A673 (cell line): ENCODE data around the gene EIF3K. TPM values are rescaled to one million over a fixed set of nuclear protein-coding genes. Genes with fewer than 3 reads are reported as not detected.

ENCODE experiments used
- BruUV-seq: library from RNA; stranded (reverse); fragments of 400-500 nt; replicated peaks from 2 replicates; lab custom pipeline; 2021; lab: Mats Ljungman, UMichigan
- CTCF ChIA-PET: fragments of 300-600 bp; sonication (Branson Sonifier 250); formaldehyde crosslinking; loops from one replicate; lab custom pipeline; 2022; ENCODE audit warnings: antibody characterized with exemption; lab: Charles Lee
- POLR2A ChIA-PET: fragments of 300-600 bp; sonication (Branson Sonifier 250); formaldehyde crosslinking; loops from one replicate; lab custom pipeline; 2022; ENCODE audit warnings: antibody characterized with exemption; ENCODE audit not compliant: low non-redundant PET; lab: Charles Lee
- DNase-seq: peaks from one replicate; pipeline ENCODE4 v3.0.0-alpha.2; 2015; ENCODE audit warnings: low spot score
- H3K27ac ChIP-seq: fragments of 200-600 bp; sonication (generic); 2 replicates; pipeline ENCODE4 v1.5.1; 2016; ENCODE audit warnings: mixed run types, low read depth, mild to moderate bottlenecking, mixed read lengths, antibody characterized with exemption, low read length; ENCODE audit not compliant: poor library complexity, severe bottlenecking
- H3K27me3 ChIP-seq: fragments of 200-600 bp; sonication (generic); replicated peaks from 2 replicates; pipeline ENCODE4 v1.6.1; 2017; ENCODE audit warnings: mixed run types, low read depth, mild to moderate bottlenecking, mixed read lengths, antibody characterized with exemption, low read length; ENCODE audit not compliant: insufficient read depth, poor library complexity
- H3K36me3 ChIP-seq: fragments of 200-600 bp; sonication (generic); 2 replicates; pipeline ENCODE4 v1.6.1; 2016; ENCODE audit warnings: mixed run types, mild to moderate bottlenecking, mixed read lengths, antibody characterized with exemption, low read length; ENCODE audit not compliant: insufficient read depth, poor library complexity, severe bottlenecking
- H3K4me1 ChIP-seq: fragments of 200-600 bp; sonication (generic); 2 replicates; pipeline ENCODE4 v1.6.1; 2017; ENCODE audit warnings: mixed run types, mild to moderate bottlenecking, mixed read lengths, antibody characterized with exemption, low read length; ENCODE audit not compliant: insufficient read depth, poor library complexity, severe bottlenecking
- H3K4me3 ChIP-seq: fragments of 200-600 bp; sonication (generic); 2 replicates; pipeline ENCODE4 v1.5.1; 2016; ENCODE audit warnings: low read depth, mixed run types, mild to moderate bottlenecking, mixed read lengths, low read length; ENCODE audit not compliant: poor library complexity, severe bottlenecking
- H3K9me3 ChIP-seq: fragments of 200-600 bp; sonication (generic); 2 replicates; pipeline ENCODE4 v1.6.1; 2016; ENCODE audit warnings: mixed run types, low read depth, mild to moderate bottlenecking, mixed read lengths, antibody characterized with exemption, low read length; ENCODE audit not compliant: poor library complexity, severe bottlenecking
- CTCF ChIP-seq: fragments of 300-800, 200-600 bp; sonication (generic); conservative IDR thresholded peaks from 2 replicates; pipeline ENCODE4 v1.5.1; 2017; ENCODE audit warnings: low read depth, mild to moderate bottlenecking, antibody characterized with exemption, low read length, moderate library complexity, mixed read lengths
- EZH2 ChIP-seq: fragments of 200-600 bp; sonication (generic); IDR thresholded peaks from 2 replicates; pipeline ENCODE4 v1.6.1; 2017; ENCODE audit warnings: borderline replicate concordance, low read depth, mild to moderate bottlenecking, mixed read lengths, antibody characterized with exemption, low read length; ENCODE audit not compliant: poor library complexity, severe bottlenecking
- intact Hi-C: fragments of 100-400 bp; cut with micrococcal nuclease; formaldehyde crosslinking; loops from one replicate; pipeline ENCODE4 v1.10.0; 2022; ENCODE audit not compliant: unreplicated experiment
- total RNA-seq: library from RNA; stranded (reverse); gene quantifications from 2 replicates; pipeline ENCODE4 v1.2.3, GENCODE V29; 2021

EIF3K gene
- total RNA-seq, 1 experiment from 2014 or later = 316 TPM

- peak overlapping the region; percentile 28 for H3K27ac ChIP-seq
Measured at GRCh38 chr19:38675611-38676010, 56.6 kb downstream of the EIF3K start.

GRCh38 chr19:38676023-38676877 is 57.3 kb downstream of the EIF3K start:
- intact Hi-C loops = no loop called here
- no peak for TF ChIP-seq CTCF
- POLR2A ChIA-PET = no interaction called here
- H3K27me3 ChIP-seq = no peaks in the 10 kb centered on the region
- BruUV-seq = no TSS peak
- peak overlapping the region; percentile 28 for H3K27ac ChIP-seq
- no peaks in the 10 kb centered on the region for H3K4me1 ChIP-seq
- no peak overlapping the region for H3K4me3 ChIP-seq
- no peaks in the 10 kb centered on the region for H3K9me3 ChIP-seq
- CTCF ChIA-PET = no interaction called here
- no peak for DNase-seq
- H3K36me3 ChIP-seq = no peaks in the 10 kb centered on the region

More at GRCh38 chr19:38675611-38676010, 56.6 kb downstream of the EIF3K start:
- no peaks in the 10 kb centered on the region for H3K36me3 ChIP-seq
- no peak for TF ChIP-seq EZH2
- TF ChIP-seq CTCF = no peak
- no peak overlapping the region for H3K4me3 ChIP-seq
- no peak for DNase-seq
- no peaks in the 10 kb centered on the region for H3K4me1 ChIP-seq
- no peaks in the 10 kb centered on the region for H3K27me3 ChIP-seq
- no TSS peak for BruUV-seq
- ChIA-PET POLR2A (no interaction called here), CTCF (no interaction called here)
- intact Hi-C loops = no loop called here
- H3K9me3 ChIP-seq = no peaks in the 10 kb centered on the region

GRCh38 chr19:38676878-38677646 is 58.1 kb downstream of the EIF3K start:
- no peak overlapping the region for H3K27ac ChIP-seq
- CTCF ChIA-PET = no interaction called here
- no peaks in the 10 kb centered on the region for H3K27me3 ChIP-seq
- TF ChIP-seq EZH2 (no peak), CTCF (no peak)
- no peaks in the 10 kb centered on the region for H3K4me1 ChIP-seq
- POLR2A ChIA-PET = no interaction called here
- no peak overlapping the region for H3K4me3 ChIP-seq
- BruUV-seq = no TSS peak
- no peaks in the 10 kb centered on the region for H3K9me3 ChIP-seq
- intact Hi-C loops = no loop called here
- H3K36me3 ChIP-seq = no peaks in the 10 kb centered on the region
- DNase-seq = no peak
